Measurements from ENCODE around the gene BCAS3.
A peak's percentile ranks its signal among the peaks of the same experiment; 100 is the strongest.

The BCAS3 gene

GRCh38 chr17:60676758-60677307 lies 818 bp upstream of the BCAS3 start:
- DNase-seq, result no peak

GRCh38 chr17:60678118-60678444 lies 430 bp downstream of the BCAS3 start:
- no peak for DNase-seq

DNA sequence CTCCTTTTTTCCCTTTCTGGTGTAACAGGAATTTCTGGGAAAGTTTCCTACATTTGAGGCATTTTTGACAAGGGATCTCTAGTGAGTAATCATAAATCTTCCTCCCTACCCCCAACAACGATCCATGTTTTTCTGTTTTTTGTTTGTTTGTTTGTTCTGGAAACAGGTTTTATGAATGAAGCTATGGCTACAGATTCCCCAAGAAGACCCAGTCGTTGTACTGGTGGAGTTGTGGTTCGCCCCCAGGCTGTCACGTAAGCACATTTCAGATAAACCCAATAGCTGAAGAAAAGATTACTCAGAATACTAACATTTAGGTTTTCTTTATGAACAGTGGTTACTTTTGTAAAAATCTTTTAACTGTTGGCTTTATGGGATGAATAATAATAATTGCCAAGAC lies 1.6 kb downstream of the BCAS3 start:
- DNase-seq, result no peak

- no peak for DNase-seq
Observed at GRCh38 chr17:60680754-60681153, 3.1 kb downstream of the BCAS3 start.

DNA sequence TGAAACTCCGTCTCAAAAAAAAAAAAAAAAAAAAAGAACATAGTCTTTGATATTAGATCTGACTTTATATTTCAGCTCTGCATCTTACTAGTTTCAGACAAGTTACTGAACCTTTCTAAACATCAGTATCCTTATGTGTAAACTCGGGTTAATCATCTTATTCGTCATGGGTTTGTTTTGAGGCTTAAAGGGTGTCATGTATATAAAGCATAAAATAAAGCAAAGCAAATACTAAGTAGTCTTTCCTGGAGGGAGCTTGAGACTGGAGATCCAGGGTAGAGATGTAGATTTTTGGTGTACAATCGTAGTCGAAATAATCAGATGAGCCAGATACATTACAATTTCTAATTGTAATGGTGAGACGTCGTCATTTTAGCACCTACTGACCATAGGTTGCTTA lies 7.8 kb downstream of the BCAS3 start:
- DNase-seq, result no peak

DNA sequence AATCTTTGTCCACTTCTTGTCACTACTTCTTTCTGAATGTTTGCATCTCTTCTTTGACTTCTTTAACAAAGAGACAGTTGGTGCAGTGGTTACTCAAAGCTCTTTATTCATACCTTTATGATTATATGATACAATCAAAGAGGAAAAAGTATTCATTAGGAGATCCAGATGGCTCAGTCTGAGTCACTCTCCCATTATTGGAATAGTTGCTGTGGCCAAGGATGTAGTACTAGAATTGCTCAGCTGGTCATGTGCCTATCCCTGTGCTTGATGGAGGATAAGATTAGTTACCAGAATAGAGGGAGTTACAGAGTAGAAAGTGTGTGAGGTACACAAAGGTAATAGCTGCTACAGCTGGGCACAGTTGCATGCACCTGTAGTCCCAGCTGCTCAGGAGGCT lies 18.3 kb downstream of the BCAS3 start:
- no peak for DNase-seq

- DNase-seq, result no peak
Observed at GRCh38 chr17:60699090-60699489, 21.4 kb downstream of the BCAS3 start.

DNA sequence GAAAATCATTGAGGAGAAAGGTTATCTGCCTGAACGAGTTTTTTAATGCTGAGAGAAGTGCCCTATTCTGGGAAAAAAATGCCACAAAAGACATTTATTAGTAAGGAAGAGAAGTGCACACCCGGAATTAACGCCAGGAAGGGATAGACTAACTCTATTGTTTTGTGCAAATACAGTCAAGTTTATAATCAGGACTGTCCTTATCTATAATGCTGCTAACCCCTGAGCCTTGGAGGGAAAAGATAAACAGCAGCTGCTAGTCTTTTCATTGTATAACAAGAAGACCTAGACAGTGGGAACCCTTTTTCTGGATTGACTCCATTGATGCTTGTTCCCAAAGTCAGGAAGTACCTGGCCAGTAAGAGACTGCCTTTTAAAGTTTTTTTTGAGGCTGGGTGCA lies 26.5 kb downstream of the BCAS3 start:
- DNase-seq, result no peak

DNA sequence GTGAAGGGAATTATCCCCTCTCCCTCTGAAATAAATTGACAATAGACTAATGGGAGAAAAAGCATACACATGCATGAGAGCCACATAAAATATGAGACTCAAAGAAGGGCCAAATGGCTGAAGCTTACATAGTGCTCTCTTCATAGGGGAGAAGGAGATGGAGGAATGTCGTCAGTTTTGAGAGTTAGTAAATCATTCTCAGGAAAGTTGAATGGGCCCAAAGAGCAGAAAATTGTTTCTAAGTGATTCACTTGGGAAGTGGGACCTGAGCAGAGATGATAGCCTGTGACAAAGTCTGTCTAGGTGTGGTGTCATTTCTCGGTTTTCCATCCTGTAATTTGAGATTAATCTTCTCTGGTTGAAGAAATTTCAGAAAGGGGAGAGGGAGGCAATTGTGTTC lies 35.0 kb downstream of the BCAS3 start:
- DNase-seq, result no peak

DNA sequence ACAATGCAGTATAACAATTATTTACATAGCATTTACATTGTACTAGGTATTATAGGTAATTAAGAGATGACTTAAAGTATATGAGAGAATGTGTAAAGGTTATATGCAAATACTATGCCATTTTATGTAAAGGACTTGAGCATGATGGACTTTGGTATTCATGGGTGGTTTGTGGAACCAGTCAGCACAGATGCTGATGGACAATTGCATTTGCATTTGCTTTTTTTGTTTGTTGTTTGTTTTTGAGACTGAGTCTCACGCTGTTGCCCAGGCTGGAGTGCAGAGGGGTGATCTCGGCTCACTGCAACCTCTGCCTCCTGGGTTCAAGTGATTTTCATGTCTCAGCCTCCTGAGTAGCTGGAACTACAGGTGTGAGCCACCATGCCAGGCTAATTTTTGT lies 36.0 kb downstream of the BCAS3 start:
- DNase-seq, result no peak

- DNase-seq, result no peak
Observed at GRCh38 chr17:60716766-60717165, 39.1 kb downstream of the BCAS3 start.

DNA sequence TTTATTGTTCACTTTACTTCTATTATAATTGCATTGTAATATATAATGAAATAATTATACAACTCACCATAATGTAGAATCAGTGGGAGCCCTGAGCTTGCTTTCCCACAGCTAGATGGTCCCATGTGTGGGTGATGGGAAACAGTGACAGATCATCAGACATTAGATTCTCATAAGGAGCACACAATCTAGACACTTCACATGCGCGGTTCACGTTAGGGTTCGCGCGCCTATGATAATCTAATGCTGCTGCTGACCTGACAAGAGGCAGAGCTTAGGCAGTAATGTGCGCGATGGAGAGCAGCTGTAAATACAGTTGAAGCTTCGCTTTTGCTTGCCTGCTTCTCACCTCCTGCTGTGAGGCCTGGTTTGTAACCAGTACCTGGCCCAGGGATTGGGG lies 40.2 kb downstream of the BCAS3 start:
- no peak for DNase-seq

GRCh38 chr17:60720763-60721531 lies 43.3 kb downstream of the BCAS3 start:
- DNase-seq, result peak; percentile 41

DNA sequence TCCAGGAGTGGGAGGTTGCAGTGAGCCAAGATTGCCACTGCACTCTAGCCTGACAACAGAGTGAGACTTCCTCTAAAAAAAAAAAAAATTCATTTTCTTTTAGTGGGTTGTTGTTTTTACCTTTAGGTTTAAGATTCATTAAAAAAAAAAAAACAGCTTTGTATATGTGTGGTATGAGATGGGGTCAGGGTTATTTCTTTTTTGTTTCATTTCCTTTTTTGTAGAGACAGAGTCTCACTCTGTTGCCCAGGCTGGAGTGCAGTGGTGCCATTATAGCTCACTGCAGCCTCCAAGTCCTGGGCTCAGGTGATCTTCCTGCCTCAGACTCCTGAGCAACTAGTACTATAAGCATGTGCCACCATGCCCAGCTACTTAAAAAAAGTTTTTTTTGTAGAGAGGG lies 47.0 kb downstream of the BCAS3 start:
- DNase-seq, result no peak

GRCh38 chr17:60729854-60730253 lies 52.2 kb downstream of the BCAS3 start:
- DNase-seq, result no peak

DNA sequence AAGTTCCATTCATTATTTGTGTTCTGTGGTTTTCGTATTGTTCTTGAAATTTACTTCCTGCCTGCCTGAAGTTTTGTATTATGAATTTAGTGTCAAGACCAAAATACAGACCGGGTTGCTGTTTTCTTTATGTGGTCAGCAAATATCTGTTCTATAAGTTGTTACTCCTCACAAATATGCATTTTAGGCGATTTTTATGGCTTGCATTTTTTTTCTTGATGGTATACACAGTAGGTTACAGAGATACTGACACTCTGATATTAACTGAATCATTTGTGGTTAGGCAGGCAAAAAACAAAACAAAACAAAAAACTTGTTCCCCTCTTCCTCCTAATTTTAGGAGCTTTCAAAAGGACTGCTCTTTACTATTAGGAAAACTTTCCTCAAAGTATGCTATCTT lies 52.6 kb downstream of the BCAS3 start:
- DNase-seq, result no peak

GRCh38 chr17:60738287-60738686 lies 60.6 kb downstream of the BCAS3 start:
- DNase-seq, result no peak

DNA sequence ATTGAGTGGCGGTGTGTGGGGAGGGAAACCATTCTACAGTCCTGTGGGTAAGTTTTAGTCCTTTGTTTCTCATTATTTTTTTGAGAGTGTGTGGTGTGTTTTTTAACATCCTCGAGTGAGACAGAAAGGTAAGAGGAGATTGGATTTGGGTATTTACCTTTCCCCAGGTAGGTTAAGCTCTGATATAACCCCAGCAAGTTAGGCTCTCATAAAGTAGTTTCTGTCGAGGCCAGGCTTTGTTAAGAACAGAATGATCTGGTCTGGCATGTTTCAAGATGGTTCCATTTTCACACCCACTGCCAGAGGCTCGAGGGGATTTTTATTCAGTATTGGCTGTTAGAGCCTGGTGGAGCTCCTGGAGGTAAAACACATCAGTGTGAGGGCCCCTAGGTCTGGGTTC lies 62.9 kb downstream of the BCAS3 start:
- DNase-seq, result no peak

DNA sequence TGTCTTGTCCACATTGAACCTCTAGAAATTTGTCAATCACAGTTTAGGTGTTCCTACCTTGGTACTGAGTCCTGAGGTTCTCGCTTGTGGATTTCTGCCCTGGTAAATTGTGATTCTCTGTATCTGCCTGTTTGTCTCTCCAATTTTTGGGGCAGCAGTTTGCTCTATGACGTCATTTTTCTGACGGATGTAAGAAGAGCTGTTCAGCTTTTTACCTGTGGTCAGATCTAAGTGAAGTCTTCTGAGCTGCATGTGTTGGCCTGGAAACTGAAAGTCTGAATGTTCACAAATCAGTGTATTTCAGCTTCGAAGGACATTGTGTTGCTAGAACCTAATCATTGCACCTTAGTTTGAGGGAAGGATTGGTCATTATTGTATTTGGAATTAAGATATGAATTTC lies 63.4 kb downstream of the BCAS3 start:
- no peak for DNase-seq

DNA sequence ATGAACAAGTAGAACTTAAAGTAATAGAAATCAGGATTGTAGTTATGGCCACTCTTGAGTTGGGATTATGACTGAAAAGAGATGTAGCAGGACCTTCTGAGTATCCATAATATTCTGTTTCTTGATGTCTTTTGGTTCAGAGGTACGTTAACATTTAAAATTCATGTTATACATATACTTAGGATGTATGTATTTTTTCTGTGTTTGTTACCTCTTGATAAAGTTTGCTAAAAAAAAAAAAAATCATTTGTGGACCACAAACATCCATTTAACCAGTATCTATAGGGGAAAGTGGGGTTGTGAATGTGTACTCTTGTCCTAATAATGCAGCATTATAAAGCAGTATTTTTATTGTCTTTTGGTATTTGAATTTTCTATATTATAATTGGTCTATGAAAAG lies 65.6 kb downstream of the BCAS3 start:
- no peak for DNase-seq

DNA sequence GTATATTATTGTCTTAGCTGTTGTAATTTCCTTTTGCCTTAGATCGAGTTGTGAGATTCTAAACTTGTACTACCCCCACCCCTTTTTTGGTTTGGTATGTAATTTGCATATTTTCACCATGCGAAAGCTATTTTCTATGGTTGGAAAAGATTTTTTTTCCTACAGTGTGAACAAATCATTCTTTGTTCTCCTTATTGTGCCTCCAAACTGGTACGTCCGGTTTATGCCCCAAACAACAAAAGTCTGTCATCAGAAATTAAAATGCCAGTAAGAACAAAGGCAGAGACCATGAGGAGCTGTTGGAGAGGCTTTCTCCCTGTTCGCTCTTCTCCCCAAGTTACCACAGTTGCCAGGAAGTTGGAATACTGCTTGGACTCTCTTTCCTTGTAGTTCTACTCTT lies 66.1 kb downstream of the BCAS3 start:
- DNase-seq, result no peak

DNA sequence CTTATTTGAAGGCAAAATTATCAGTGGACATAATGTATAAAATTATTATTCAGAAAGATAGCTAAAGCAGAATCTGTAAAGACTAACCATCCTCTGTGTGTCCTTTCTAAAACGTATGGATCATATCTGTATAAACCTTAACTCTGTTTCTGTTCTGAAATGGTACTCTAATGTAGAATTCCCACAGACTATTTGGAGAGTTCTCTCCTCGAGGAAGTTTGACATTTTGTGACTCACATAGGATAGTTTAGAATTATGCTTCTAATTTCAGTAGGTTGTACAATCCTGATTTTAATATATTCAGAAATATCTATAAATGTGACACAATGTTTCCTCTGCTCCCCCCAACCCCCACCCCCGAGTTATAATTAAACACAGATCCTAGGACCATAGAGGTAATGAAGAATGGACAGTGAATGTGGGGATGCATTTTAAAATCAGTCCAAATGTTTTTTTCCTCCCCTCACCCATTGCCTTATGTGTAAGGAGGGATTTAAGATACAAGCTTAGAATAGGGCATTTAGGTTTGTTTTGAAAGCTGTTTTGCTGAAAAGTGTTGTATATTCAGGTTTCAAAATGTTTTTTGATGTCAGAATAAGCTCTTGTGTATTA lies 66.8 kb downstream of the BCAS3 start:
- DNase-seq, result no peak

DNA sequence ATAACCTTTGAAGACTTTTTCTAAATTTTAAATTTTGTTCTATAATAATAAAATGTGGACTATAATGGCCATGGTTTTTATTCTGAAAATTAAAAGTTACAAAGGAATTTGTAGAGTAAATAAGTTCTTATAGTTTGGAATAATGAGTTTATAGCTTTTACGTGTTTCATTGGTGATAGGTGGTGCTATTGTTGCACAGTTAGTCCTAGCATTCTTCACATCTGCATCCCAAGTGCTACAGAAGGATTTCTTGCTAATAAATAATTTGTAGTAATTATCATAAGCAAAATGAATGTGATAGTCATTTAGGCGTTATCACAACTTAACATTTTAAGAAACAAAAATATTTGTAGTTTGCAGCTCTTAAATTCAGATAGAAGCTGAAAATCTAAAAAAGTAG lies 67.9 kb downstream of the BCAS3 start:
- no peak for DNase-seq

- DNase-seq, result no peak
Observed at GRCh38 chr17:60747069-60747808, 69.6 kb downstream of the BCAS3 start.
